Ectodermal cell (in vitro differentiated cells): Measurements from ENCODE around the gene LTA4H.

Source experiments
- H3K27ac ChIP-seq: 2 replicates; pipeline ENCODE4 v1.7.0; 2013; ENCODE audit warnings: mild to moderate bottlenecking, low read depth, low read length; ENCODE audit not compliant: insufficient read depth, poor library complexity, severe bottlenecking
- H3K27me3 ChIP-seq: 2 replicates; pipeline ENCODE4 v1.7.0; 2013; ENCODE audit warnings: mild to moderate bottlenecking, low read length; ENCODE audit not compliant: insufficient read depth, control insufficient read depth, poor library complexity, severe bottlenecking
- H3K36me3 ChIP-seq: one replicate; pipeline ENCODE4 v1.7.0; 2013; ENCODE audit warnings: low read length; ENCODE audit not compliant: control insufficient read depth, insufficient read depth
- H3K4me1 ChIP-seq: one replicate; pipeline ENCODE4 v1.7.0; 2013; ENCODE audit warnings: low read length; ENCODE audit not compliant: control insufficient read depth, insufficient read depth
- H3K4me3 ChIP-seq: 2 replicates; pipeline ENCODE4 v1.7.0; 2013; ENCODE audit warnings: low read depth, low read length, control low read depth; ENCODE audit not compliant: insufficient read depth
- H3K9me3 ChIP-seq: 2 replicates; pipeline ENCODE4 v1.7.0; 2013; ENCODE audit warnings: mild to moderate bottlenecking, low read length, moderate library complexity; ENCODE audit not compliant: control insufficient read depth
- WGBS, 2 experiments: methylation state at CpG; one replicate each; pipeline ENCODE4 v1.1.7; 2013; ENCODE audit warnings: missing lambda C conversion rate in 2 of 2; 5-methylcytosine and 5-hydroxymethylcytosine counted together

LTA4H gene

GRCh38 chr12:96034621-96035282 is 635 bp downstream of the LTA4H start:
- Histone ChIP-seq H3K9me3 (no peaks in the 10 kb centered on the region), H3K27me3 (no peaks in the 10 kb centered on the region), H3K4me3 (peak overlapping the region; percentile 98), H3K4me1 (peaks cover 12% of the 10 kb centered on the region), H3K36me3 (no peaks in the 10 kb centered on the region), H3K27ac (peak overlapping the region; percentile 83)
- WGBS, 2 experiments = 2% methylated on average over 25 of the region's 25 CpGs

DNA sequence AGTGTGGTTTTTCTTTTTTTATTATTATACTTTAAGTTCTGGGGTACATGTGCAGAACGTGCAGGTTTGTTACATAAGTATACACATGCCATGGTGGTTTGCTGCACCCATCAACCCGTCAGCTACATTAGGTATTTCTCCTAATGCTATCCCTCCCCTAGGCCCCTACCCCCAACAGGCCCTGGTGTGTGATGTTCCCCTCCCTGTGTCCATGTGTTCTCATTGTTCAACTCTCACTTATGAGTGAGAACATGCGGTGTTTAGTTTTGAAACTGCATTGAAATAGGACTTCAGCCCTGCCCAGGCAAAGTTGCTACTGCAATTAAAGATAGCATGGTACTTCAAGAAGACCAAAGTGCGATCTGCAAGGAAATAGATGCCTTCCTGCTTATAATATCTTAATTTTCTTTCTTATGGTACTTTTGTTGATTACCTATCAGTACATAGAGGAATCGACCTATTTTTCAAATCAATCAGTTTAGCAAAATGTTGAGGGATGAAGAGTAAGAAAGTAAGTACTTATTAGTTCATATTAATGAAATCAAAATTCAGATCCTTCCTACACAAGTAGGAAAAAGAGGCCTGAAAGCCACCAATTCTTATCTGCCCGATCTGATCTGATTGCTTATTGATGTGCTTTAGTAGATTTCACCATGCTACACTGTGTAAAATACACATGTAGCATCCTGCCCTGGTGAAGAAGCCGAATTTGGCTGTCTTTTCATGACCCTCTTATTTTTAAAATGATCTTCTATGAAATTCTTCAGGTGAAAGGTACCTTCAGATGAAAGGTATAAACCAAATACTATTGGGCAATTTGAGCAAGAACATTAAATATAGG is 1.6 kb downstream of the LTA4H start:
- 80 to 85% methylated on average over 3 to 7 of the region's 7 CpGs for WGBS, 2 experiments
- no peak overlapping the region for H3K27ac ChIP-seq
- peak overlapping the region; percentile 98 for H3K4me3 ChIP-seq

DNA sequence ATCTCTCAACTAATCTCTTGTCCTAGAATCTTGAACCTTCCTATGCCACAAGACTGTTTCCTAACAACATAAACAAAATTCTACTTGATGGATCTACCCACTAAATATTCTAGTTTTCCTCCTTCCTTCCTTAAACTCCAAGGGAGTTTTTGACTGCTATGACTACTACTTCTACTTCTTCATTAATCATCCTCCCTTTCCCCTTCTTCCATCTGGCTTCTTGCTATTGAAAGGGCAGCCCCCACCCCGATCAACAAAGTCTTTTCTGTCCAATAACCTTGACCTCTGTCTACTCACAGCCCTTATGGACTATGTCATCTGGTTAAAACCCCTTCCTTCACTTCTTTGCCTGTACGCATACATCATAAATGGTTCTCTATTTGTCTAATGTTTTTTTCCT is 5.6 kb downstream of the LTA4H start:
- Histone ChIP-seq H3K9me3 (no peaks in the 10 kb centered on the region), H3K4me3 (no peak overlapping the region), H3K36me3 (peaks cover 6% of the 10 kb centered on the region), H3K27me3 (no peaks in the 10 kb centered on the region), H3K4me1 (peaks cover 12% of the 10 kb centered on the region), H3K27ac (no peak overlapping the region)
- 89 to 93% methylated on average over 2 of the region's 2 CpGs for WGBS, 2 experiments

More for the DNA sequence above, 1.6 kb downstream of the LTA4H start:
- Histone ChIP-seq H3K27me3 (no peaks in the 10 kb centered on the region), H3K4me1 (peaks cover 12% of the 10 kb centered on the region), H3K36me3 (no peaks in the 10 kb centered on the region), H3K9me3 (no peaks in the 10 kb centered on the region)

DNA sequence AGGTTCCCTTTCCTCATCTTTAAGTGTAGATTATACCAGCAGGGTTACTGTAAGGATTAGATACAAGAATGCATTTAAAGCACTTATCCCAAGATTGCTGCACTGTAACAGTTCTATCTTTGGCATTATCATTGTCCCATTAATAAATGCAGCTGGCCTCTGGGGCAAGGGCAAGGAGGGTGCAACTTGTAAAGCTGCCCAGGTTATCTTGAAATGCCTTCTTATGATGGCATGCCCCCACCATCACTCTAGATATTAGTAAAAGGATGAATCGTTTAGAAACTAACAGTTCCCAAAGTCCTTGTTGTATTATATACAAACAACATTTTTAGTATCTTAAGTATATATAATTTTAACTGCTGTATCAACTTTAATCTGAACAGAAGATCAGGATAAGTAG is 6.8 kb downstream of the LTA4H start:
- 100% methylated on average over 1 of the region's 1 CpG; no CpG with 5 or more reads in 1 of the 2 experiments for WGBS, 2 experiments
- Histone ChIP-seq H3K4me3 (no peak overlapping the region), H3K27ac (no peak overlapping the region), H3K36me3 (peaks cover 6% of the 10 kb centered on the region), H3K9me3 (no peaks in the 10 kb centered on the region), H3K4me1 (peaks cover 8% of the 10 kb centered on the region), H3K27me3 (no peaks in the 10 kb centered on the region)

- peaks cover 8% of the 10 kb centered on the region for H3K36me3 ChIP-seq
- H3K27ac ChIP-seq = no peak overlapping the region
- H3K27me3 ChIP-seq = no peaks in the 10 kb centered on the region
- H3K9me3 ChIP-seq = no peaks in the 10 kb centered on the region
- H3K4me1 ChIP-seq = no peaks in the 10 kb centered on the region
- WGBS, 2 experiments = 83 to 100% methylated on average over 1 of the region's 1 CpG
- no peak overlapping the region for H3K4me3 ChIP-seq
These were observed 9.1 kb downstream of the LTA4H start for GRCh38 chr12:96026331-96026730.

DNA sequence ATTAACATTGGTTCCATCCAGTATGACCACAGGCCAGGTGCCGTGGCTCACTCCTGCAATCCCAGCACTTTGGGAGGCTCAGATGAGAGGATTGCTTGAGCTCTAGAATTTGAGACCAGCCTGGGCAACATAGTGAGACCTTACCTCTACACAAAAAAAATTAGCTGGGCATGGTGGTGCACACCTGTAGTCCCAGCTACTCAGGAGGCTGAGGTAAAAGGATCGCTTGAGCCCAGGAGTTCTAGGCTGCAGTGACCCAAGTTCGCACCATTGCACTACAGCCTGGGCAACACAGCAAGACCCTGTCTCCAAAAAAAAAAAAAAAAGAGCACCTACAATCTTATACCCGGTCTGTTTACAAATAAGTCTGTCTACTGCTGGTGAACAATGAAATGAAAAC is 9.9 kb downstream of the LTA4H start:
- peaks cover 8% of the 10 kb centered on the region for H3K36me3 ChIP-seq

DNA sequence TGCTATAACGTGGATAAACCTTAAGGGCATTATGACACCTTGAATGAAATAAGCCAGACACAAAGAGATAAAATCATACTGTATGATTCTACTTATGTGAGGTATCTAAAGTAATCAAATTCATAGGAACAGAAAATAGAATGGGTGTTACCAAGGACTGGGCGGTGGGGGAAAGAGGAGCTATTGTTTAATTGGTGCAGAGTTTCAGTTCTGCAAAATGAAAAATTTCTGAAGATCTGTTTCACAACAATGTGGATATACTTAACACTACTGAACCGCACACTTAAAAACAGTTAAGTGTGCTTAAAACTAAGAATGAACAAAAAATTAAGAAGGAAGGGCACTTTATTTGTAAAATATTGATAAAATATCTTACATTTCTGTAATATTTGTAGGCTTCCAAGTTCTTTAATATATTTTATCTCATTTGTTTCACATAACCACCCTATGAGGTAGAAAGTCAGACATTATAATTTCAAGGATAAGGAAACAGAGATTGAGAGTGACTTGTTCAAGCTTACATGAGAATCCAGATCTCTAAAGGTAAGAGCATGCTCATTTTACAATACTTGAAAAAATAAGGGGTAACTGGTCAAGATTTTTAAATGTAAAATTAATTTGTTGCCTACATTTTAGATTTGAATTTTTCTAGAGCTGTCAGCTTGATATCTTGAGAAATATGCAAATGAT is 14.9 kb downstream of the LTA4H start:
- H3K27me3 ChIP-seq = no peaks in the 10 kb centered on the region
- no peak overlapping the region for H3K4me3 ChIP-seq
- H3K27ac ChIP-seq = no peak overlapping the region
- WGBS, 2 experiments = 90 to 100% methylated on average over 2 to 3 of the region's 3 CpGs
- no peaks in the 10 kb centered on the region for H3K4me1 ChIP-seq
- no peaks in the 10 kb centered on the region for H3K9me3 ChIP-seq
- H3K36me3 ChIP-seq = peaks cover 7% of the 10 kb centered on the region

More for the DNA sequence above, 9.9 kb downstream of the LTA4H start:
- Histone ChIP-seq H3K4me1 (no peaks in the 10 kb centered on the region), H3K27ac (no peak overlapping the region), H3K4me3 (no peak overlapping the region), H3K27me3 (no peaks in the 10 kb centered on the region), H3K9me3 (no peaks in the 10 kb centered on the region)
- WGBS, 2 experiments = 93 to 95% methylated on average over 4 of the region's 4 CpGs

- H3K9me3 ChIP-seq = no peaks in the 10 kb centered on the region
- no peak overlapping the region for H3K4me3 ChIP-seq
- peaks cover 14% of the 10 kb centered on the region for H3K36me3 ChIP-seq
- H3K27ac ChIP-seq = no peak overlapping the region
- H3K27me3 ChIP-seq = no peaks in the 10 kb centered on the region
- 93 to 95% methylated on average over 5 of the region's 5 CpGs for WGBS, 2 experiments
- H3K4me1 ChIP-seq = no peaks in the 10 kb centered on the region
These were observed 19.7 kb downstream of the LTA4H start for GRCh38 chr12:96015672-96016071.

GRCh38 chr12:96014943-96015599 is 20.3 kb downstream of the LTA4H start:
- no peaks in the 10 kb centered on the region for H3K27me3 ChIP-seq
- H3K9me3 ChIP-seq = no peaks in the 10 kb centered on the region
- no peaks in the 10 kb centered on the region for H3K4me1 ChIP-seq
- H3K4me3 ChIP-seq = no peak overlapping the region
- H3K27ac ChIP-seq = no peak overlapping the region
- peaks cover 14% of the 10 kb centered on the region for H3K36me3 ChIP-seq
- WGBS, 2 experiments = 89 to 95% methylated on average over 3 of the region's 3 CpGs
